Vagina (tissue), 2 donors: Measurements from ENCODE around the gene PTDSS2.

Experiments
- CTCF ChIP-seq, 3 experiments: fragments of 450-650 bp in 2 of 3; fragments of 200-600 bp in 1 of 3; sonication (generic) in 1 of 3; IDR thresholded peaks; one replicate each; pipeline ENCODE4 v1.5.1; 2017 to 2019; ENCODE audit warnings: antibody characterized with exemption in 3 of 3, mild to moderate bottlenecking in 2 of 3, moderate library complexity in 2 of 3
- POLR2AphosphoS5 ChIP-seq, 2 donors: sonication (generic); formaldehyde crosslinking; IDR thresholded peaks; one replicate each; pipeline ENCODE4 v1.9.0; 2017; ENCODE audit warnings: antibody characterized with exemption in 2 of 2, mild to moderate bottlenecking in 2 of 2, low read depth in 1 of 2; ENCODE audit not compliant: insufficient read depth in 1 of 2

GRCh38 chr11:461626-462025, 11.5 kb downstream of the PTDSS2 start:
- TF ChIP-seq CTCF (IDR thresholded peaks at IDR 0.05) (no peak), POLR2AphosphoS5 (IDR thresholded peaks at IDR 0.05; ENCODE audit: insufficient read depth in 1 of 2, low read depth in 1 of 2) (no peak)
